Psoas muscle (tissue), 8 donors: Measurements from ENCODE around the gene PRRT1B. TPM values are rescaled to one million over a fixed set of nuclear protein-coding genes. Genes with fewer than 3 reads are reported as not detected.

Experiments
- ATAC-seq, 4 donors: fragments of 200-7000 bp; cut with Tn5 transposase; one replicate each; pipeline ENCODE4 v1.9.1; 2020; ENCODE audit warnings: moderate library complexity in 3 of 4, mild to moderate bottlenecking in 2 of 4
- DNase-seq, 2 donors: peaks; one replicate each; pipeline ENCODE4 v3.0.0-alpha.2; 2020
- H3K27ac ChIP-seq: fragments of 200-600 bp; one replicate; pipeline ENCODE4 v1.8.0; 2022
- H3K27me3 ChIP-seq, 3 donors: fragments of 200-600 bp in 1 of 3; one replicate each; pipeline versions ENCODE4 v1.6.1 to v1.8.0; 2013 to 2022; ENCODE audit warnings: low read length in 2 of 3, mild to moderate bottlenecking in 2 of 3, moderate library complexity in 1 of 3; ENCODE audit not compliant: insufficient read depth in 3 of 3
- H3K36me3 ChIP-seq, 2 donors: fragments of 200-600 bp in 1 of 2; one replicate each; pipeline versions ENCODE4 v1.6.1 to v1.8.0; 2013 to 2022; ENCODE audit warnings: low read depth in 1 of 2, mild to moderate bottlenecking in 1 of 2, moderate library complexity in 1 of 2; ENCODE audit not compliant: insufficient read depth in 1 of 2
- H3K4me1 ChIP-seq: fragments of 200-600 bp; one replicate; pipeline ENCODE4 v1.8.0; 2022
- H3K4me3 ChIP-seq: fragments of 200-600 bp; one replicate; pipeline ENCODE4 v1.8.0; 2022; ENCODE audit warnings: mild to moderate bottlenecking
- H3K9me3 ChIP-seq: fragments of 200-600 bp; one replicate; pipeline ENCODE4 v1.8.0; 2022
- CTCF ChIP-seq: fragments of 200-600 bp; IDR thresholded peaks from one replicate; pipeline ENCODE4 v1.8.0; 2022; ENCODE audit warnings: antibody characterized with exemption
- WGBS, 3 donors: extraction: QIAGEN DNeasy Blood & Tissue Kit; methylation state at CpG; one replicate each; pipeline versions ENCODE4 v1.1.6 to v1.1.7; 2013; 5-methylcytosine and 5-hydroxymethylcytosine counted together
- intact Hi-C, 2 donors: fragments of 100-400 bp; cut with DNase I; formaldehyde crosslinking; loops; one replicate each; pipeline versions ENCODE4 v1.11.0 to v1.14.2; 2022
- polyA plus RNA-seq, 3 donors: library from polyadenylated mRNA; stranded (reverse); fragments of 200-250 nt; gene quantifications; one replicate each; pipeline ENCODE4 v1.2.3, GENCODE V29; 2013
- total RNA-seq, 4 donors: library from RNA; stranded (reverse); fragmentation: NEBNext Ultra II Directional in 2 of 4; extraction: Animal tissue kit (Norgen Biotek cat#: 25700) in 2 of 4; gene quantifications; one replicate each; pipeline versions ENCODE4 v1.2.1 to v1.2.4, GENCODE V29; 2021 to 2023
- donor health status: healthy with polysubstance abuse.
- donor health status: DM: no; HTN: no; CAD: no; lungs with moderate emphysema.
- donor health status: Bipolar disorder and iron deficiency.
- donor health status: healthy.
- donor health status: DM: yes; HTN: yes; CAD: no.
- donor health status: DM: no; HTN: no; CAD: no.
- donor health status: DM: no; HTN: no; CAD: no.
- donor health status: DM: yes; HTN: yes; CAD: no.

The PRRT1B gene
- total and polyA plus RNA-seq, 7 donors, result not detected

DNA sequence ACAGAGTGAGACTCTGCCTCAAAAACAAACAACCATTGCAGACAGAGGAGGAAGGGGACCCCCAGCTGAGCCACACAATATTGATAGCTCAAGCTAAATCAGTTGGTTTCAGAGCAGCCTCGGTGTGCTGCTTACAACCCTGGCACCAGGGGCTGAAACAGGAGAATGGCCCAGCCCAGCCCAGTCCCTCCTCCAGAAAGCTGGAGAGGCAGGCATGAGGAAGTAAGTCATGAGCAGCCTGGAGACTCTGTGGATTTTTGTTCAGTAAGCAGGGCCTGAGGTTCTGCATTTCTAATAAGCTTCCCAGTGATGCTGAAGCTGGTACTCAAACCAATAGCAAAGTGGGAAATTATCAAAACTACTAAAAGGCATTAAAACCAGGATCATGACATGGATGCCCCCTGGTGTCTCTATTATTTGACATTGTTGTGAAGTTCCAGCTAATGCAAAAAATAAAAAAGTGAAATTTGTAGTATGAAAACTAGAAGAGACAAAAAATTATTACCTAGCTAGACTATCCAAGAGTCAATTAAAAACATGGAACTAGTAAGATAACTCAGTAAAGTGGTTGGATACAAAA is 14.2 kb downstream of the PRRT1B start:
- DNase-seq (no peak), ATAC-seq (no peak)
- Histone ChIP-seq H3K4me3 (no peak overlapping the region), H3K27me3 (peaks cover 0 to 26% (median 8%) of the 10 kb centered on the region in 3 donors), H3K27ac (no peak overlapping the region), H3K4me1 (no peaks in the 10 kb centered on the region), H3K36me3 (no peaks in the 10 kb centered on the region), H3K9me3 (peaks cover 8% of the 10 kb centered on the region)
- WGBS, 3 donors, result 44 to 71% (median 68%) methylated on average over 1 of the region's 1 CpG
- intact Hi-C loops, result no loop called here
- TF ChIP-seq CTCF, result no peak

GRCh38 chr9:131562032-131562959 is 17.0 kb downstream of the PRRT1B start:
- Histone ChIP-seq H3K9me3 (peaks cover 8% of the 10 kb centered on the region), H3K27ac (no peak overlapping the region), H3K4me1 (no peaks in the 10 kb centered on the region), H3K4me3 (no peak overlapping the region), H3K27me3 (peaks cover 0 to 4% (median 0%) of the 10 kb centered on the region in 3 donors), H3K36me3 (no peaks in the 10 kb centered on the region)
- no peak for TF ChIP-seq CTCF
- 60 to 65% (median 60%) methylated on average over 9 of the region's 9 CpGs for WGBS, 3 donors
- DNase-seq, result no peak
- no peak for ATAC-seq
- intact Hi-C loops, result no loop called here

- no peak overlapping the region for H3K4me3 ChIP-seq
- ATAC-seq (no peak), DNase-seq (no peak)
- H3K9me3 ChIP-seq, result peaks cover 8% of the 10 kb centered on the region
- 94 to 98% (median 94%) methylated on average over 5 of the region's 5 CpGs for WGBS, 3 donors
- H3K36me3 ChIP-seq, result peaks cover 0 to 5% of the 10 kb centered on the region in 2 donors
- H3K27me3 ChIP-seq, result no peaks in the 10 kb centered on the region
- H3K27ac ChIP-seq, result no peak overlapping the region
- TF ChIP-seq CTCF, result no peak
- H3K4me1 ChIP-seq, result no peaks in the 10 kb centered on the region
- intact Hi-C loops, result no loop called here
Observed at GRCh38 chr9:131565369-131565768, 20.0 kb downstream of the PRRT1B start.

DNA sequence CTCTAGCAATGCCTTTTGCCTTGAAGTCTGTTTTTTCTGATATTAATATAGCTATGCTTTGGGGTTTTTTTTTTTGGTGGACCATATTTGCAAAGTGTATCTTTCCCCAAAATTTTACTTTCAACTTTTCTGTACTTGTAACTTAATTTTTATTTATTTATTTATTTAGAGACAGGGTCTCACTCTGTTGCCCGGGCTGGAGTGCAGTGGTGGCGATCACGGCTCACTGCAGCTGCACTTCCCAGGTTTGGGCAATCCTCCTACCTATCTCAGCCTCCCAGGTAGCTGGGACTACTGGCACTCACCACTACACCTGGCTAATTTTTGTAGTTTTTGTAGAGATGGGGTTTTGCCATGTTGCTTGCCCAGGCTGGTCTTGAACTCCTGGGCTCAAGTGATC is 20.8 kb downstream of the PRRT1B start:
- H3K36me3 ChIP-seq, result peaks cover 0 to 7% of the 10 kb centered on the region in 2 donors
- H3K4me1 ChIP-seq, result no peaks in the 10 kb centered on the region
- intact Hi-C loops, result no loop called here
- DNase-seq (no peak), ATAC-seq (no peak)
- no peak overlapping the region for H3K4me3 ChIP-seq
- 92 to 100% (median 98%) methylated on average over 3 of the region's 3 CpGs for WGBS, 3 donors
- peaks cover 8% of the 10 kb centered on the region for H3K9me3 ChIP-seq
- no peak overlapping the region for H3K27ac ChIP-seq
- no peaks in the 10 kb centered on the region for H3K27me3 ChIP-seq
- no peak for TF ChIP-seq CTCF
